ENCODE measurements around the gene KLHDC4.

- TF ChIP-seq RAD21 (IDR thresholded peaks at IDR 0.05) (no peak), REST (IDR thresholded peaks at IDR 0.05) (no peak), CTCF (IDR thresholded peaks at IDR 0.05; ENCODE audit: low read depth, low read length, missing input control) (no peak), EGR1 (IDR thresholded peaks at IDR 0.05; ENCODE audit: low read depth in 2 of 2) (no peak), RXRA (IDR thresholded peaks at IDR 0.05) (no peak)
Measured at GRCh38 chr16:87806261-87806640, 40.5 kb upstream of the KLHDC4 start.

Measured in liver (tissue), 3 donors.